Measurements from ENCODE around the gene DNAJA3. TPM values are rescaled to one million over a fixed set of nuclear protein-coding genes. Genes with fewer than 3 reads are reported as not detected.

Gene DNAJA3
- total and polyA plus RNA-seq, 2 experiments from 2014 or later = 47.2 to 51.0 TPM

- Histone ChIP-seq H3K36me3 (ENCODE audit: low read depth) (peaks cover 7% of the 10 kb centered on the region; the same call in 1 of the 2 replicates), H3K79me2 (ENCODE audit: insufficient read depth) (peaks cover 53% of the 10 kb centered on the region), H3F3A (ENCODE audit: insufficient read depth) (peaks cover 32% of the 10 kb centered on the region), H4K20me1 (ENCODE audit: insufficient read depth) (no peaks in the 10 kb centered on the region), H3K9me2 (ENCODE audit: insufficient read depth) (no peaks in the 10 kb centered on the region), H3K9me3 (ENCODE audit: low read depth) (no peaks in the 10 kb centered on the region), H3K4me2 (ENCODE audit: unreplicated experiment) (no peak overlapping the region), H3K4me3 (no peak overlapping the region), H3K4me1 (ENCODE audit: insufficient read depth) (peaks cover 72% of the 10 kb centered on the region), H3K9ac (no peak overlapping the region), H3K27me3 (replicated peaks; ENCODE audit: insufficient read depth) (no peaks in the 10 kb centered on the region), H2AFZ (no peak overlapping the region), H3K27ac (peak overlapping the region; percentile 100)
- 87 to 90% methylated on average over 40 to 55 of the region's 59 CpGs for WGBS, 2 experiments (ENCODE audit: low coverage in 1 of 2, low lambda C conversion rate in 2 of 2, missing lambda C conversion rate in 2 of 2)
- DNase-seq = no peak
- in situ Hi-C loops (cut with MboI) = no loop called here
- no peak for TF ChIP-seq EZH2 (IDR thresholded peaks at IDR 0.05; ENCODE audit: insufficient read depth, poor library complexity, severe bottlenecking)
- TF ChIP-seq EZH2phosphoT487 (IDR thresholded peaks at IDR 0.05; ENCODE audit: insufficient read depth, low read depth) = no peak
Observed at GRCh38 chr16:4381072-4381934, 44.4 kb upstream of the DNAJA3 start.

GRCh38 chr16:4381935-4382794, 43.5 kb upstream of the DNAJA3 start:
- Histone ChIP-seq H3K36me3 (ENCODE audit: low read depth) (peaks cover 7% of the 10 kb centered on the region; the same call in 1 of the 2 replicates), H3K27ac (peak overlapping the region; percentile 90), H3K4me2 (ENCODE audit: unreplicated experiment) (no peak overlapping the region), H3F3A (ENCODE audit: insufficient read depth) (peaks cover 40% of the 10 kb centered on the region), H3K4me3 (no peak overlapping the region), H4K20me1 (ENCODE audit: insufficient read depth) (no peaks in the 10 kb centered on the region), H3K27me3 (replicated peaks; ENCODE audit: insufficient read depth) (no peaks in the 10 kb centered on the region), H3K4me1 (ENCODE audit: insufficient read depth) (peaks cover 73% of the 10 kb centered on the region), H3K9ac (peak overlapping the region; percentile 70; the same call in 1 of the 2 replicates), H3K79me2 (ENCODE audit: insufficient read depth) (peaks cover 46% of the 10 kb centered on the region), H2AFZ (no peak overlapping the region), H3K9me3 (ENCODE audit: low read depth) (no peaks in the 10 kb centered on the region), H3K9me2 (ENCODE audit: insufficient read depth) (no peaks in the 10 kb centered on the region)
- no peak for DNase-seq
- TF ChIP-seq EZH2phosphoT487 (IDR thresholded peaks at IDR 0.05; ENCODE audit: insufficient read depth, low read depth) (no peak), EZH2 (IDR thresholded peaks at IDR 0.05; ENCODE audit: insufficient read depth, poor library complexity, severe bottlenecking) (no peak)
- in situ Hi-C loops (cut with MboI) = no loop called here
- 88 to 89% methylated on average over 38 to 45 of the region's 55 CpGs for WGBS, 2 experiments (ENCODE audit: low coverage in 1 of 2, low lambda C conversion rate in 2 of 2, missing lambda C conversion rate in 2 of 2)

- no peaks in the 10 kb centered on the region for H4K20me1 ChIP-seq (ENCODE audit: insufficient read depth)
- H3K79me2 ChIP-seq (ENCODE audit: insufficient read depth) = peaks cover 40% of the 10 kb centered on the region
- no peak overlapping the region for H3K4me3 ChIP-seq
- H3K9ac ChIP-seq = peak overlapping the region; percentile 70
- H3K27ac ChIP-seq = peak overlapping the region; percentile 90
- peak; percentile 34 for DNase-seq
- no peak overlapping the region for H3K4me2 ChIP-seq (ENCODE audit: unreplicated experiment)
- H3F3A ChIP-seq (ENCODE audit: insufficient read depth) = peaks cover 43% of the 10 kb centered on the region
- H2AFZ ChIP-seq = no peak overlapping the region
- H3K9me3 ChIP-seq (ENCODE audit: low read depth) = no peaks in the 10 kb centered on the region
- TF ChIP-seq EZH2 (IDR thresholded peaks at IDR 0.05; ENCODE audit: insufficient read depth, poor library complexity, severe bottlenecking) (no peak), EZH2phosphoT487 (IDR thresholded peaks at IDR 0.05; ENCODE audit: insufficient read depth, low read depth) (no peak)
- WGBS, 2 experiments (ENCODE audit: low coverage in 1 of 2, low lambda C conversion rate in 2 of 2, missing lambda C conversion rate in 2 of 2) = 63 to 65% methylated on average over 20 to 21 of the region's 21 CpGs
- in situ Hi-C loops (cut with MboI) = no loop called here
- no peaks in the 10 kb centered on the region for H3K9me2 ChIP-seq (ENCODE audit: insufficient read depth)
- peaks cover 7% of the 10 kb centered on the region; the same call in 1 of the 2 replicates for H3K36me3 ChIP-seq (ENCODE audit: low read depth)
- peaks cover 74% of the 10 kb centered on the region for H3K4me1 ChIP-seq (ENCODE audit: insufficient read depth)
- H3K27me3 ChIP-seq (replicated peaks; ENCODE audit: insufficient read depth) = no peaks in the 10 kb centered on the region
Observed at GRCh38 chr16:4382795-4383357, 42.8 kb upstream of the DNAJA3 start.
